Keratinocyte (primary cell): ENCODE results near the gene SEMA7A. TPM values are rescaled to one million over a fixed set of nuclear protein-coding genes. Genes with fewer than 3 reads are reported as not detected.
A peak's percentile ranks its signal among the peaks of the same experiment; 100 is the strongest.

Experiments
- DNase-seq: peaks from one replicate; pipeline ENCODE4 v3.0.0-alpha.2; 2011; ENCODE audit warnings: low read depth, missing footprints, low spot score
- FAIRE-seq: peaks from 2 replicates; lab custom pipeline; 2011; peaks lifted over from hg19 to GRCh38; lab: Jason Lieb, UNC
- H2AFZ ChIP-seq: 2 replicates; pipeline ENCODE4 v1.6.0; 2012; ENCODE audit warnings: low read length, control low read depth, inconsistent platforms; ENCODE audit not compliant: control insufficient read depth
- H3K27ac ChIP-seq: 2 replicates; pipeline ENCODE4 v1.5.1; 2011; ENCODE audit warnings: low read length; ENCODE audit not compliant: control insufficient read depth, insufficient read depth
- H3K27me3 ChIP-seq: 3 replicates; pipeline ENCODE4 v1.6.0; 2011; ENCODE audit warnings: low read length; ENCODE audit not compliant: control insufficient read depth, insufficient read depth; ENCODE audit errors: extremely low read depth
- H3K36me3 ChIP-seq, 2 experiments: 2 replicates in 1 of 2; 3 replicates in 1 of 2; pipeline ENCODE4 v1.5.1; 2011; ENCODE audit warnings: low read length in 2 of 2, mild to moderate bottlenecking in 1 of 2; ENCODE audit not compliant: control insufficient read depth in 2 of 2, insufficient read depth in 2 of 2; ENCODE audit errors: extremely low read depth in 1 of 2
- H3K4me1 ChIP-seq: 3 replicates; pipeline ENCODE4 v1.5.1; 2011; ENCODE audit warnings: low read length; ENCODE audit not compliant: control insufficient read depth, insufficient read depth; ENCODE audit errors: extremely low read depth
- H3K4me2 ChIP-seq: 3 replicates; pipeline ENCODE4 v1.6.0; 2011; ENCODE audit warnings: low read depth, low read length; ENCODE audit not compliant: control insufficient read depth, insufficient read depth; ENCODE audit errors: extremely low read depth
- H3K4me3 ChIP-seq, 3 experiments: fragments of 200-600 bp in 1 of 3; sonication (generic) in 1 of 3; 2 replicates in 2 of 3; 3 replicates in 1 of 3; pipeline ENCODE4 v1.5.1; 2011 to 2016; ENCODE audit warnings: low read length in 3 of 3, mild to moderate bottlenecking in 3 of 3, control low read depth in 2 of 3, inconsistent platforms in 1 of 3, low read depth in 1 of 3, mixed read lengths in 1 of 3, mixed run types in 1 of 3, moderate library complexity in 1 of 3; ENCODE audit not compliant: control insufficient read depth in 2 of 3, insufficient read depth in 2 of 3; ENCODE audit errors: extremely low read depth in 1 of 3
- H3K79me2 ChIP-seq: 2 replicates; pipeline ENCODE4 v1.6.0; 2012; ENCODE audit warnings: low read length; ENCODE audit not compliant: control insufficient read depth, insufficient read depth
- H3K9ac ChIP-seq: 3 replicates; pipeline ENCODE4 v1.6.0; 2011; ENCODE audit warnings: low read length; ENCODE audit not compliant: control insufficient read depth, insufficient read depth; ENCODE audit errors: extremely low read depth
- H3K9me1 ChIP-seq: 3 replicates; pipeline ENCODE4 v1.6.0; 2011; ENCODE audit warnings: low read length; ENCODE audit not compliant: control insufficient read depth, insufficient read depth; ENCODE audit errors: extremely low read depth
- H3K9me3 ChIP-seq: 2 replicates; pipeline ENCODE4 v1.5.1; 2012; ENCODE audit warnings: low read depth, low read length; ENCODE audit not compliant: control insufficient read depth
- H4K20me1 ChIP-seq: 3 replicates; pipeline ENCODE4 v1.6.0; 2011; ENCODE audit warnings: low read length; ENCODE audit not compliant: control insufficient read depth, insufficient read depth; ENCODE audit errors: extremely low read depth
- EZH2 ChIP-seq: IDR thresholded peaks from one replicate; pipeline ENCODE4 v1.6.1; 2012; ENCODE audit warnings: inconsistent platforms, mild to moderate bottlenecking, low read length, moderate library complexity
- dilution Hi-C: fragments of 300-500 bp; cut with MboI; formaldehyde crosslinking; loops from one replicate; pipeline ENCODE4 v1.7.0; 2020; ENCODE audit warnings: low sequenced_read_pairs; ENCODE audit not compliant: extremely low pct_ligation_motif_present
- polyA plus RNA-seq, 5 experiments: library from polyadenylated mRNA; depleted of rRNA in 3 of 5; stranded (reverse) in 3 of 5; stranded (forward) in 1 of 5; unstranded in 1 of 5; fragments of >200 nt; gene quantifications; 1 replicate in 1 of 5; 2 replicates in 3 of 5; 3 replicates in 1 of 5; pipeline versions ENCODE4 v1.2.1 to v1.2.3, GENCODE V29; 2011 to 2012; ENCODE audit warnings: missing spikeins in 2 of 5, low read depth in 1 of 5, low replicate concordance in 1 of 5
- TF ChIP-seq, protein P1 (sequence below), 3 experiments: IDR thresholded peaks in 1 of 3; conservative IDR thresholded peaks in 1 of 3; optimal IDR thresholded peaks in 1 of 3; 2 replicates in 2 of 3; 3 replicates in 1 of 3; pipeline versions ENCODE3 to v1.5.1; 2011; ENCODE audit warnings: low read length in 3 of 3, mild to moderate bottlenecking in 3 of 3, moderate library complexity in 2 of 3, control low read depth in 1 of 3, inconsistent platforms in 1 of 3; ENCODE audit not compliant: insufficient read depth in 2 of 3; ENCODE audit errors: extremely low read depth in 1 of 3

The SEMA7A gene
- polyA plus RNA-seq, 1 donor (not counting 4 experiments of a cell fraction or from before 2014, with no cell fraction given): 8.0 TPM

DNA sequence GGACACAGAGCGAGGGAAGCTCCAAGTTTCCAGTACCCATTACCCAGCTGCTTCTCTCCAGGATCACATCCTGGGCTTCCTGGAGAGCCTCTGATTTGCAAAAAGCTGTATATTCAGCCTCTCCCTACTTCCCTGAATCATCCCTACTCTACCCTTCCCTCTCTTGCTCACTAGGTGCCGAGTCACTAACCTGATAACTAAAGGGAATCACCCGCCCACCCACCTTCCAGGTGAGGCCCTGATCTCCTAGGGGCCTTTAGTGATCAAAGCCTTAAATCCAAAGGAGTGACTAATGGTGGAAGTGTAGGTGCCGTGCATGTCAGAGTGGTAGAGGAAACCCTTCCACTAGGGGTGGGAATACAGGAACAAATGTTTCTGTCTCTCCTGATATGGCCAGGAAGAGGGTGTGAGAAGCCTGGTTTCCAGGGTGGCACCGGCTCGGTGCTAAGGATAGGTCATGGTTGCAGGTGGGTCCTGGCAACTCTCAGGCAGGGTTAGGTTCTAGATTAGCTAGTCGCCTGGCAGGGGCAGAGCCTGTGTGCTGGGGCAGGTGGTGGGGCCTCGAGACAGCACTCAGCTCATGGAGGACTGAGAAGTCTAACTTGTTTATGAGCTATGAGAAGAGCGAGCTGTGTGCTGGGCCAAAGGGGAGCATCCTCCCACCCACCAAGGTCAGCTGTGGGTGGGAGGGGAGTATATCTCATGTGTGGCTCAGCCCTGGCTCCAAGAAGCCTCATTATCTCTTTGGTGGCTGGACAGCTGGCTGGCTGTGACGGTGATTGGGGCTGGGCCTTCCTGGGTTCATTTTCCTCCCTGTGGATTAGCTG, 10.1 kb downstream of the SEMA7A start:
- Histone ChIP-seq H3K27me3 (no peaks in the 10 kb centered on the region), H3K9me1 (peaks cover 8% of the 10 kb centered on the region), H4K20me1 (peaks cover 7% of the 10 kb centered on the region), H3K36me3 (peaks cover 4 to 32% of the 10 kb centered on the region in 2 experiments), H3K27ac (peak overlapping the region; percentile 89), H3K79me2 (peaks cover 99% of the 10 kb centered on the region), H3K9ac (peak overlapping the region; percentile 63), H3K4me2 (peak overlapping the region; percentile 68), H3K4me1 (peaks cover 63% of the 10 kb centered on the region), H2AFZ (no peak overlapping the region), H3K4me3 (peak overlapping the region in 2 of 3 experiments; percentile 4 to 35), H3K9me3 (no peaks in the 10 kb centered on the region)
- DNase-seq (no peak), FAIRE-seq (peak; percentile 78)
- TF ChIP-seq, protein P1, sequence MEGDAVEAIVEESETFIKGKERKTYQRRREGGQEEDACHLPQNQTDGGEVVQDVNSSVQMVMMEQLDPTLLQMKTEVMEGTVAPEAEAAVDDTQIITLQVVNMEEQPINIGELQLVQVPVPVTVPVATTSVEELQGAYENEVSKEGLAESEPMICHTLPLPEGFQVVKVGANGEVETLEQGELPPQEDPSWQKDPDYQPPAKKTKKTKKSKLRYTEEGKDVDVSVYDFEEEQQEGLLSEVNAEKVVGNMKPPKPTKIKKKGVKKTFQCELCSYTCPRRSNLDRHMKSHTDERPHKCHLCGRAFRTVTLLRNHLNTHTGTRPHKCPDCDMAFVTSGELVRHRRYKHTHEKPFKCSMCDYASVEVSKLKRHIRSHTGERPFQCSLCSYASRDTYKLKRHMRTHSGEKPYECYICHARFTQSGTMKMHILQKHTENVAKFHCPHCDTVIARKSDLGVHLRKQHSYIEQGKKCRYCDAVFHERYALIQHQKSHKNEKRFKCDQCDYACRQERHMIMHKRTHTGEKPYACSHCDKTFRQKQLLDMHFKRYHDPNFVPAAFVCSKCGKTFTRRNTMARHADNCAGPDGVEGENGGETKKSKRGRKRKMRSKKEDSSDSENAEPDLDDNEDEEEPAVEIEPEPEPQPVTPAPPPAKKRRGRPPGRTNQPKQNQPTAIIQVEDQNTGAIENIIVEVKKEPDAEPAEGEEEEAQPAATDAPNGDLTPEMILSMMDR (optimal IDR thresholded peaks at IDR 0.05 in 1 of 3, IDR thresholded peaks at IDR 0.05 in 1 of 3, conservative IDR thresholded peaks at IDR 0.05 in 1 of 3; ENCODE audit: extremely low read depth in 1 of 3, insufficient read depth in 2 of 3, low read length in 3 of 3): peak in 2 of 3 experiments; percentile 14 to 25
- no peak for TF ChIP-seq EZH2
- dilution Hi-C loops: no loop called here

DNA sequence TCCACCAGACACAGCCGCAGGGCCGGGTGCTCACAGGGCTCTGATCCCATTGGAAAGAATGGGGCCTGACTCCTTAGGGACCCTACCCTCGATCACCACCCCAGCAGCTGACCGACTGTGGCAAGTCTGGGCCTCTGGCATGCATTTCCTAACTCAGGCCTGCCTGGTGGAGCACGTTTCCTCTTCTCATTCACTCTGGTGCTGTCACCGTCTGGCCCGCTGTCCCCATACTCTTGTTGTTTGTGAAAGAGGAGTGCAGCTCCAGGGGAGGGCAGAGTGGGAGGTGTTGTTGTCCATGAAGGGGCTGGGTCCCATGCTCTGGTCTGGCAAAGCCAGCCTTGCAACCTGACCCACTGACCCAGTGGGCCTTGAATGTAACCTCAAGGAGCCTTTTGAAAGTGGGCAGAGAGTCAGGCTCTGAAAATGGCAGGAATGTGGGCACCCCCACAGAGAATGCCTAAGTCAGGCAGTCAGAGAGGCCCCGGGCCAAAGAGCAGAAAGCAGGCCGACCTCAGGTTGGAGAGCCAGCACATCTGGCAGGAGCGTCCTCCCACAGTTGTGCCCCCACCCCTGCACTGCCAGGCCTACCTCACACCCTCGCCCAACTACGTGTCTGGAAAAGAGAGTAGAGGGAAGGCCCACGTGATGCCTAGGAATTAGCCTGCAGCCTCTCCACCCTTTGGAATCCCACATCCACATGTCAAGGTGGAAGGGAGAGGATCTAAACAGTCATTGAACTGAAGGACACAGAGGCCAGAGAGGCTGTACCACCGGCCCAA, 10.9 kb downstream of the SEMA7A start:
- Histone ChIP-seq H3K4me3 (no peak overlapping the region), H3K9me3 (no peaks in the 10 kb centered on the region), H3K4me2 (peak overlapping the region; percentile 68), H3K79me2 (peaks cover 99% of the 10 kb centered on the region), H3K4me1 (peaks cover 63% of the 10 kb centered on the region), H3K9me1 (peaks cover 6% of the 10 kb centered on the region), H2AFZ (no peak overlapping the region), H3K27ac (peak overlapping the region; percentile 89), H4K20me1 (peaks cover 7% of the 10 kb centered on the region), H3K27me3 (no peaks in the 10 kb centered on the region), H3K36me3 (peaks cover 8 to 30% of the 10 kb centered on the region in 2 experiments), H3K9ac (peak overlapping the region; percentile 63)
- TF ChIP-seq, protein P1 (optimal IDR thresholded peaks at IDR 0.05 in 1 of 3, IDR thresholded peaks at IDR 0.05 in 1 of 3, conservative IDR thresholded peaks at IDR 0.05 in 1 of 3; ENCODE audit: extremely low read depth in 1 of 3, insufficient read depth in 2 of 3, low read length in 3 of 3): no peak
- no peak for TF ChIP-seq EZH2
- FAIRE-seq: peak; percentile 34
- DNase-seq: peak; percentile 88
- dilution Hi-C loops: no loop called here
